HG03175 (cell line): Measurements from ENCODE around the gene ATP13A3.
"Not testable (repeated sequence)": the region's sequence is repeated elsewhere in the genome, so short reads cannot be mapped to it uniquely, and the experiment has no call there.

Source experiments
- ATAC-seq: cut with Tn5 transposase; IDR thresholded peaks from one replicate; pipeline ENCODE4 v1.9.1; 2021; ENCODE audit warnings: mild to moderate bottlenecking, moderate library complexity; ENCODE audit not compliant: unreplicated experiment

The ATP13A3 gene

GRCh38 chr3:194486540-194487288 is at the start of gene ATP13A3:
Gene ATP13A3 (minus strand): TSS chr3:194487002. CDS start chr3:194462190, 24,812 bp downstream.
- ATAC-seq, result peak; percentile 79

GRCh38 chr3:194535199-194535598 is 48.4 kb upstream of the ATP13A3 start:
- not testable (repeated sequence) for ATAC-seq

- ATAC-seq, result no peak
Measured at GRCh38 chr3:194534243-194534642, 47.4 kb upstream of the ATP13A3 start.

GRCh38 chr3:194532591-194532990 is 45.8 kb upstream of the ATP13A3 start:
- no peak for ATAC-seq

GRCh38 chr3:194527726-194528125 is 40.9 kb upstream of the ATP13A3 start:
- ATAC-seq, result no peak

- no peak for ATAC-seq
Measured at GRCh38 chr3:194526164-194526563, 39.4 kb upstream of the ATP13A3 start.

GRCh38 chr3:194522579-194523046 is 35.8 kb upstream of the ATP13A3 start:
- no peak for ATAC-seq

GRCh38 chr3:194521510-194522260 is 34.9 kb upstream of the ATP13A3 start:
- no peak for ATAC-seq

- not testable (repeated sequence) for ATAC-seq
Measured at GRCh38 chr3:194520682-194521162, 33.9 kb upstream of the ATP13A3 start.

GRCh38 chr3:194520201-194520600 is 33.4 kb upstream of the ATP13A3 start:
- not testable (repeated sequence) for ATAC-seq

- ATAC-seq, result no peak
Measured at GRCh38 chr3:194518652-194519051, 31.9 kb upstream of the ATP13A3 start.

GRCh38 chr3:194517333-194517732 is 30.5 kb upstream of the ATP13A3 start:
- no peak for ATAC-seq

GRCh38 chr3:194514626-194515025 is 27.8 kb upstream of the ATP13A3 start:
- ATAC-seq, result no peak

- no peak for ATAC-seq
Measured at GRCh38 chr3:194512895-194513601, 26.2 kb upstream of the ATP13A3 start.

GRCh38 chr3:194508491-194509453 is 22.0 kb upstream of the ATP13A3 start:
- no peak for ATAC-seq

GRCh38 chr3:194507571-194507970 is 20.8 kb upstream of the ATP13A3 start:
- no peak for ATAC-seq

- no peak for ATAC-seq
Measured at GRCh38 chr3:194505791-194506415, 19.1 kb upstream of the ATP13A3 start.

GRCh38 chr3:194504861-194505260 is 18.1 kb upstream of the ATP13A3 start:
- ATAC-seq, result no peak

GRCh38 chr3:194504146-194504545 is 17.3 kb upstream of the ATP13A3 start:
- no peak for ATAC-seq

- ATAC-seq, result no peak
Measured at GRCh38 chr3:194503081-194503531, 16.3 kb upstream of the ATP13A3 start.
